ENCODE measurements around the gene KLHL33.

The KLHL33 gene

GRCh38 chr14:20417250-20418186 is 18.4 kb downstream of the KLHL33 start:
- DNase-seq (ENCODE audit: extremely low read depth in 1 of 2, low read depth in 1 of 2), result no peak

- no peak for DNase-seq (ENCODE audit: extremely low read depth in 1 of 2, low read depth in 1 of 2)
Measured at GRCh38 chr14:20416223-20416622, 19.7 kb downstream of the KLHL33 start.

GRCh38 chr14:20415782-20416206 is 20.2 kb downstream of the KLHL33 start:
- DNase-seq (ENCODE audit: extremely low read depth in 1 of 2, low read depth in 1 of 2), result no peak

GRCh38 chr14:20413744-20414082 is 22.3 kb downstream of the KLHL33 start:
- DNase-seq (ENCODE audit: extremely low read depth in 1 of 2, low read depth in 1 of 2), result no peak

- peak; percentile 13 to 58 for DNase-seq (ENCODE audit: extremely low read depth in 1 of 2, low read depth in 1 of 2)
Measured at GRCh38 chr14:20412876-20413743, 22.9 kb downstream of the KLHL33 start, which contains the start of gene TEP1. Gene TEP1 (minus strand): TSS chr14:20413501. CDS start chr14:20408439, 5,062 bp downstream.

- no peak for DNase-seq (ENCODE audit: extremely low read depth in 1 of 2, low read depth in 1 of 2)
Measured at GRCh38 chr14:20412411-20412810, 23.6 kb downstream of the KLHL33 start.

- no peak for DNase-seq (ENCODE audit: extremely low read depth in 1 of 2, low read depth in 1 of 2)
Measured at GRCh38 chr14:20409226-20409625, 26.7 kb downstream of the KLHL33 start.

GRCh38 chr14:20403521-20403920 is 32.4 kb downstream of the KLHL33 start:
- DNase-seq (ENCODE audit: extremely low read depth in 1 of 2, low read depth in 1 of 2), result no peak

GRCh38 chr14:20400965-20401593 is 34.9 kb downstream of the KLHL33 start:
- DNase-seq (ENCODE audit: extremely low read depth in 1 of 2, low read depth in 1 of 2), result no peak

GRCh38 chr14:20400589-20400964 is 35.4 kb downstream of the KLHL33 start:
- no peak for DNase-seq (ENCODE audit: extremely low read depth in 1 of 2, low read depth in 1 of 2)

GRCh38 chr14:20397511-20397910 is 38.5 kb downstream of the KLHL33 start:
- no peak for DNase-seq (ENCODE audit: extremely low read depth in 1 of 2, low read depth in 1 of 2)

- no peak for DNase-seq (ENCODE audit: extremely low read depth in 1 of 2, low read depth in 1 of 2)
Measured at GRCh38 chr14:20391505-20391904, 44.5 kb downstream of the KLHL33 start.

GRCh38 chr14:20388159-20388558 is 47.8 kb downstream of the KLHL33 start:
- no peak for DNase-seq (ENCODE audit: extremely low read depth in 1 of 2, low read depth in 1 of 2)

- DNase-seq (ENCODE audit: extremely low read depth in 1 of 2, low read depth in 1 of 2), result no peak
Measured at GRCh38 chr14:20387576-20387975, 48.4 kb downstream of the KLHL33 start.

GRCh38 chr14:20386276-20386855 is 49.6 kb downstream of the KLHL33 start:
- no peak for DNase-seq (ENCODE audit: extremely low read depth in 1 of 2, low read depth in 1 of 2)

- no peak for DNase-seq (ENCODE audit: extremely low read depth in 1 of 2, low read depth in 1 of 2)
Measured at GRCh38 chr14:20384886-20385285, 51.1 kb downstream of the KLHL33 start.

- no peak for DNase-seq (ENCODE audit: extremely low read depth in 1 of 2, low read depth in 1 of 2)
Measured at GRCh38 chr14:20384321-20384720, 51.6 kb downstream of the KLHL33 start.

GRCh38 chr14:20383636-20384035 is 52.3 kb downstream of the KLHL33 start:
- no peak for DNase-seq (ENCODE audit: extremely low read depth in 1 of 2, low read depth in 1 of 2)

- DNase-seq (ENCODE audit: extremely low read depth in 1 of 2, low read depth in 1 of 2), result no peak
Measured at GRCh38 chr14:20383032-20383431, 52.9 kb downstream of the KLHL33 start.

- no peak for DNase-seq (ENCODE audit: extremely low read depth in 1 of 2, low read depth in 1 of 2)
Measured at GRCh38 chr14:20382526-20382925, 53.4 kb downstream of the KLHL33 start.

- no peak for DNase-seq (ENCODE audit: extremely low read depth in 1 of 2, low read depth in 1 of 2)
Measured at GRCh38 chr14:20381341-20381740, 54.6 kb downstream of the KLHL33 start.

All from activated CD8-positive, alpha-beta memory T cell treated with anti-CD3 and anti-CD28 coated beads for 1 hour (primary cell).